SW 1271 (cell line): ENCODE measurements around the gene C12orf60.

ENCODE experiments used
- DNase-seq, 2 experiments: peaks; one replicate each; lab custom pipeline; 2025; lab: John Stamatoyannopoulos, UW

C12orf60 gene

DNA sequence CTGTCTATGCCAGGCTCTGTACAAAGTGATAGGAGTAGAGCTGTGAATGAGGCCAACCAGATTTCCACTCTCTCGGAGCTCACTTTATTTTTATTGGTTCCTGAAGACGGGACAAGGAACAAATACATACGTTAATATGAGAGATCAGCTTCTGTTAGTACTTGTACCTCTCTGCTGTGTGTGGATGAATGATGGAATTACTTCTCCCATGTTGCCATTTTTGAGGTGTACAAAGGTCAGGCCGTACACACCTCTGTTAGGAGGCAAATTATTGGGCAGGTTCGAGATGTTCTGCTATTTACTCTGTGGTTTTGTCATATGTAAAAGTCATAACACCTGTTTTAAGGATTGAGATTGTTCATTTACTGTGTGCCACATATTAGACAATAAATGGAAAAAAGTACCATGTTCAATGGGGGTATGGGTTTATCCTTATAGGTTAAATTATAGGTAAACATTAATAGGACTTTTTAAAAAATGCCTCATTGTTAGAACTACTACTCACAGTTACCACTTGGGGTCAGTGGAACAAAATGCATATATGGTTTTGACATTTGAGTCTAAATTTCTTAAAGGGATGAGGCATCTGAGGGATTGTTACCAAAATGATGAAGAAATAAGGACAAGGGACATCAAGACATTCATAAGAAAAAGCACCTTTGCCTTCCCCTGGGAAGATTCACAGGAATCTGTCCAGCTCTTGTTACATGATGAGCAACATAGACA, 27.1 kb upstream of the C12orf60 start:
- peak in 1 of 2 experiments; percentile 40 for DNase-seq

DNA sequence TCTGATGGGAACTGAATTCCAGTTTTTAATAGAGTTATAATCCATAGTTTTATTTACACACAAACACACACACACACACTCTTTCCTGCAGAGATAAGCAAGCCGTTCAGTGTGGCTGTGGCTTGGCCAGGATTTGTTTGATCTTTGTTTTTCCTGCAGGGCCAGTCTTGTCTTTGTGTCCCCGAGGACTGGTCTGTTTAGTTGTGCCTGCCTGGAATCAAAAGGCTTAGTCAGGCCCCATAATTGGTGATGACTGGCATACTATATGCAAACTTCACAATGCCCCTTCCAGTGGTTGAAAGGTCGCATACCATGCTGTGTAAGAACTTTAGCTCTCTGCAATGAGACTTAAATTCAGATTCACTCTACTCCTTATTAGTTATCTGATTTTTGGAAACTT, 26.2 kb upstream of the C12orf60 start:
- DNase-seq, result no peak

GRCh38 chr12:14779834-14780233, 23.6 kb upstream of the C12orf60 start:
- no peak for DNase-seq

DNA sequence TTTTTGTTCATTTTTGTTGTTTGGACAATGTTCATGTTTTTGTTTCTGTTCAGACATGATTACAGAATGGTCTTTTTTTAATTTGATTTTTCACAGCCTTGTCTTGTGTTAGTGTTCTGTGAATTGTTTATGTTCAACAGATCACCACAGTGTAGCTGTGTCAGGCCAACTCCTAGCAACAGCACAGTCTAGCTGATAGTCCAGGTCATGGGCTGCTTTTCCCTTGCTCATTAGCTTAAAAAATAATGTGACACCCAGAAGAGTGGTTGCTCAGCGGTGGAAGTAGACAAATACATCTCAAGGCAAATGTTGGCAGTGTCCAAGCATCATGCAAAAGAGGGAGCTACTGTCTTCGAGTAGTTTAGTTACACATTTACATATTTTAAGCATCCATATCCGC, 22.6 kb upstream of the C12orf60 start:
- DNase-seq, result no peak

GRCh38 chr12:14781563-14781962, 21.9 kb upstream of the C12orf60 start:
- no peak for DNase-seq

GRCh38 chr12:14782756-14783155, 20.7 kb upstream of the C12orf60 start:
- DNase-seq, result no peak

GRCh38 chr12:14784471-14784870, 19.0 kb upstream of the C12orf60 start:
- no peak for DNase-seq

- DNase-seq, result no peak
These were observed 17.9 kb upstream of the C12orf60 start for GRCh38 chr12:14785568-14785967.

DNA sequence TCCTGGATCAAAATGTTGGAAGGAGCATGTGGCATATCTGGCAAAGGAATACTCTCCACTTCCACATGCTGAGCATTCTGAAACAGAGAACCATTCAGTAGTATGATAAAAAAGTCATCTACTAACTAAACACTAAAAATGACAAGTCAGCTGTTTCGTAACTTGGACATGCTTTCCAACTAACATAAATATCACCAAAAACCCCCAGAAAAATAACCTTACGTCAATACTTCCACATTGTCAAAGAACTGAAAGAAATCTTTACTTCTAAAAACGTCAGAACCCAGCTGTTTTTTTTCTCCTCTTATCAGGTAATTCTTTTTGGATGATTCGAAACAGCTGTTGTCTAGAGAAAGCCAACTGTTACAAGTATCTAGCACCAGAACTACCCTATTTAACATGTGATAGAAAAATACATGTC, 8.4 kb upstream of the C12orf60 start:
- no peak for DNase-seq

GRCh38 chr12:14802247-14802646, 1.2 kb upstream of the C12orf60 start:
- DNase-seq, result no peak

DNA sequence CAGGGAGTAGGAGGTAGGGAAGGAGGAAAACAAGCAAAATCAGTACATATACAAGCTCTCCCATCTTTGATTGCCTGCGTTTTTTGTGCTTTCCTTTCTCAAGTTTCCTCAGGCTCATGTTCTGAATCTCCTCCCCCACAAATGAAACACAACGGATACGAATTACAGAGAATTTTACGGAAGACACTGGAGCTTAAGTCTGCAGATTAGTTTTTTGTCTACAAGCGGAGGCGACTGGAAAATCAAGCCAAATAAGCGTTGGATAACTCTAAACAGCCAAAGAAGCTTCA, 804 bp upstream of the C12orf60 start:
- DNase-seq, result no peak

DNA sequence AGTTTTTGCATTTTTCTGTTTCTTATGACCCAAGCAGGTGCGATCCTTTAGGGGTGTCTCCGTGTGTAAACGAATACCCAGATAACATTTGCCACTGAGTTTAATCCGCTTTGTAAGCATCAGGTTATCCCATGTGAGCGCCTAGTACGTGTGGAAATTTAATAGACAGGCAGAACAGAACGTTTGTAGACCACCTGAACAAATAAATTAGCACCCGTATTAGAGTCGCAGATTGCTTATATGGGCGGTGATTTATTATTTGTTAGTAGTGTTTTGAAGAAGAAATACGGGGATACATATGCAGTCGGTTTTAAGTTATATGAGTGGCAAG, 325 bp downstream of the C12orf60 start:
- no peak for DNase-seq

DNA sequence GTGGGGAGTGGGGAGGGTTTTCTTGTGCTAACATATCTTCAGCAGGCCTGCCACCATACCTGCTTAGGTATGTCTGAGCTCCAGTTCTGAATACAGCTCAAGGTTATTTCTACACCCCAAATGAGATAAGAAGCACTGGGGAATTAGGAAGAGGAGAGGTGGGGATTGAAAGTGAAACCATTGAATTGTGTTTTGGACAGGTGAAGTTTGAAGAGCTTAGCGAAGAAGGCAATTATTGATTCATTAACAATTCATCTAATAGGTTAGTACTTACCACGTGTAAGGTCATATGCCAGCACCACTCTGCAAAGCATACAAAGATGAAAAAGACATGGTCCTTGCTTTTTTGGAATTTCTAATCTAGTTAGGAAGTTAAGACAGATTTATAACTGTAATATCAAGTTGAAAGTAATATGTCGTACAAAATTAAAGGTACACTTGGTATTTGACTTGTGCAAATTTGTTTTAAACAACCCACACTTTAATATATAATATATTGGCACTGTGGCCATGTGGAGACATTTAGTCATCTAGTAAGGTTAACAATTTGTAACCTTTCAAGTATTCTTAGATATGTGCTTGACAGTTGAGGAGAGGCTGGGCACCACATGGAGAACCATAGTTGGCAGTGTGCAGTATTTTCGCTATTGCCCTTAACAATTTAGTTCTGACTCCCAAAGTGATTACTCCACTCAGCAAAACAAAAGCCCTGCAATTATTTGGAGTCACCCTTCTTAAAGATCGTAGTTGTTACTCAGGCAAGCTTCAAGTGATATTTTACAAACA, 6.9 kb downstream of the C12orf60 start:
- DNase-seq, result no peak

- DNase-seq, result peak in 1 of 2 experiments; percentile 40
These were observed 7.5 kb downstream of the C12orf60 start for GRCh38 chr12:14810953-14811483.

DNA sequence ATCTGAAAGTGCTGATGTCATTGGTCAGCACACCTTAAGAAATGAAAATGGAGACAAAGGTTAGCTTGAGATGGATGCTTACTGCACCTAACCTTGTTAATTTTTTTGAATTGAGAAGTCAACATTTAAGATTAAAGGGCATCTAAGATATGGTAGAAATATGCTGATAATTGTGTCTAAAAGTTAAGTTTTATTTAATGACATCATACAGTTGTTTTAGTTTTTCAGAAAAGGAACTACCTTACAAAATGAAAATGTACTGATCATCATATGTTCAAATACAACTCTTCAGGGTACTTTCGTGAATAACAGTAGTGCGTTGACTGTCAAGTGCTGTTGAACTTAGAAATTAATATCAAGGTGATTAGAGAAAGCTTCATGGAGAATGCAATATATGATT, 8.0 kb downstream of the C12orf60 start:
- DNase-seq, result no peak

DNA sequence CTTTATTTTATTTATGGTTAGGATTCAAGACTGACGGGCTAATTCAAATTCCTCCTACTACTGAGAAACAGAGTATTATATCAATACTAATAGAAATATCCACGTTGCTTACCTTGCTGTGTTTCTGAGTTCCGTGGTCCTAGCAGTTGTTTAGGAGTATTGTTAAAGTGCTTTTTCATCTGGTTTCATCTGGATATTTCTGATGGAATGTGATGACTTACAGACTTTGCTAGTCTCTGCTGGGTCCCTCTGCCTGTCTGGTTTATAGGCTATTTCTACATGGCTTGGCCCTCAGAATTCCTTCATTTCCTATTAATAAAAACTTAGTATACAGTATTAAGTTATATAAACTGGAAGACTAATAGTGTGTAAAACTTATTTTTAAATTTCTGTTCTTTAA, 10.5 kb downstream of the C12orf60 start, which contains the start of gene SMCO3:
SMCO3 (minus strand) TSS at position 169 of the 400 bp plus-strand sequence. CDS start 7,502 bp downstream, outside the sequence.
- no peak for DNase-seq

- DNase-seq, result no peak
These were observed 20.7 kb downstream of the C12orf60 start for GRCh38 chr12:14824012-14824634.

GRCh38 chr12:14825256-14825655, 21.8 kb downstream of the C12orf60 start:
- no peak for DNase-seq

DNA sequence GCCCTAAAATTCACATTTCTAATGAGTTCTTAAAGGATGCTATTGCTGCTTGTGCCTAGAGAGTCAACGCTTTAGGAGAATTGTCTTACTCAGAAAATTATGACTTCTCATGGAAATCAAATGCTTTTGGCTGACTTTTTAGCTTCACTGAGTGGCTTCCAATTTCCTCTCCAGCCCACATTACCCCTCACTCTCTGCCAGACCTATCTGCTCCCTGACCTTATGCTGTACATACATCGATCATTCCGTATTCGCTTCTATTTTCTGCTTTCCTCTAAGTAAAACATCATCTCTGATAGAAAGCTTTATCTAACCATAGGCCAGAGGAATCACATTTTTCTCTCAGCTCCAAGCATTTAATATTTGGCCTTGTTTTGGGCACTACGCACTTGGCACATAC, 23.0 kb downstream of the C12orf60 start:
- no peak for DNase-seq

- no peak for DNase-seq
These were observed 23.6 kb downstream of the C12orf60 start for GRCh38 chr12:14827043-14827442.

- peak in 1 of 2 experiments; percentile 65 for DNase-seq
These were observed 25.4 kb downstream of the C12orf60 start for GRCh38 chr12:14828892-14829291.

DNA sequence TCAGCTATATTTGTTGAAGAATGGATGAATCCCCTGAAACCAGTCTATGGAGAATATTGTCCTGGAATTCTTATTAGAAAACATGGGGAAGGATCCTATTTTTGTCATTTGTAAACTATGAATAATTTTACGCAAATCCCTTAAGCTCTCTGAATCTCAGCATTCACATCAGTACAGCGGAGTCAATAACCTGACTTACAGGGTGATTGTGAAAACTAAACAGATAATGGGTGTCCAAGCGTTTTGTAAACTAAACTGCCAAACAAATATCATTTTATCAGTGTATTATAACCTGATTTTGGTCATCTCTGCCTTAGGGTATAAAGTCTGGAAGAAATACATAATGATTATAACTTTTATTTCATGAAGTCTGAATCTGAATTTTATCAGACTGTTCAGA, 29.9 kb downstream of the C12orf60 start:
- no peak for DNase-seq

DNA sequence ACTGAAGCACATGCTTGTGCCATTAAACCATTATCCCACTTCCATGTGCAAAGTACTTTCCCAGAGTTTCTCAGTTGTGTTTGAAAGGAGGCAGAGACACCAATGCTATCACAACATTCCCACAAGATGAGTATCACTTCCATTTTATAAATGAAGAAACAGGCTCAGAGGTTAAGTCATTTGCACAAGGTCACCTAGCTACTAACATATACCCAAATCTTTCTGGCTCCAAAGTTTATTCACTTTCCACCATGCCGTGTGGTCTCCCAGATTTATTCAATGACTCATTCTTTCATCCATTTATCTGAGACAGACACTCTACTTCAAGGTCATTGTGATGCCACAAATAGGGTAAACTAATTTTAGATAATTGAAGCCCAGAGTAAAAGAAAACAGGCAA, 30.5 kb downstream of the C12orf60 start:
- DNase-seq, result no peak
